ENCODE measurements around the gene HOXB9. TPM values are rescaled to one million over a fixed set of nuclear protein-coding genes. Genes with fewer than 3 reads are reported as not detected.
A peak's percentile ranks its signal among the peaks of the same experiment; 100 is the strongest.

HOXB9 gene
- total and polyA plus RNA-seq, 10 of the 15 experiments (the other 5 are each of a cell fraction or from before 2014, with no cell fraction given), result 0.01 to 0.49 (median 0.09) TPM; not detected in 5

DNA sequence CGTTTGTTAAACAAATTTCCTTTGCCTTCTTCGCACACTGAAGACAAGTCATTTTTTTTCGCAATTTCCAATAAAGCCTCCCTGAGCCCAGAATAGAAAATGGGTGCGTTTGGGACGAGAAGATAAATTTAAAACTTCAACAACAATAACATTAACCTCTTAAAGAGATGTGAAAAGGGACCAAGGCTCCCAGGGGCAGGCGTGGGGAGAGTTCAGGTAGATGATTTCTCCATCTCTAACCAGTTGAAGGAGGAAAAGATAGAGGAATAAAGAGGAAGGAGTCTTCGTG, 46.7 kb downstream of the HOXB9 start:
- no peaks in the 10 kb centered on the region for H3K9me3 ChIP-seq (replicated peaks; ENCODE audit: control insufficient read depth, insufficient read depth, low read length)
- no peaks in the 10 kb centered on the region for H4K20me1 ChIP-seq (ENCODE audit: control insufficient read depth, insufficient read depth)
- H3K36me3 ChIP-seq (ENCODE audit: control insufficient read depth in 2 of 2, insufficient read depth in 2 of 2, low read length in 1 of 2), result no peaks in the 10 kb centered on the region
- ATAC-seq (no peak), DNase-seq (ENCODE audit: low read depth, low spot score) (no peak), FAIRE-seq (no peak)
- ChIA-PET RAD21 (ENCODE audit: unreplicated experiment) (interaction anchor here (0.6 to 2.3 kb wide), 5 partner anchors 82 to 245 kb away, joined by 3 to 8 read pairs (median 3); no protein-coding TSS in a partner anchor), CTCF (interaction anchor here (1.0 to 2.3 kb wide), 4 partner anchors 87 to 317 kb away, joined by 3 to 10 read pairs (median 4); no protein-coding TSS in a partner anchor), SMC1A (ENCODE audit: uncharacterized antibody, unreplicated experiment) (interaction anchor here (0.9 to 2.0 kb wide), 6 partner anchors 76 to 243 kb away, joined by 3 to 6 read pairs (median 4); no protein-coding TSS in a partner anchor), POLR2A (interaction anchor here (0.6 to 0.7 kb wide), 2 partner anchors 98 to 484 kb away, joined by 3 to 5 read pairs; no protein-coding TSS in a partner anchor)
- WGBS (ENCODE audit: insufficient coverage, insufficient replicate concordance, low lambda C conversion rate, missing lambda C conversion rate), result 63% methylated on average over 7 of the region's 7 CpGs
- no peak overlapping the region for H3K27ac ChIP-seq (ENCODE audit: control insufficient read depth, insufficient read depth)
- in situ Hi-C loops (cut with MboI), result no loop called here
- peaks cover 23% of the 10 kb centered on the region for H3K4me1 ChIP-seq (ENCODE audit: control insufficient read depth, insufficient read depth, low read length)
- H3K79me2 ChIP-seq (ENCODE audit: control insufficient read depth, insufficient read depth, low read length), result peaks cover 7% of the 10 kb centered on the region
- H3K4me2 ChIP-seq (ENCODE audit: control insufficient read depth, insufficient read depth), result peak overlapping the region; percentile 48
- intact Hi-C loops (cut with micrococcal nuclease; ENCODE audit: unreplicated experiment), result no loop called here
- H2AFZ ChIP-seq (ENCODE audit: control insufficient read depth, low read depth, low read length), result no peak overlapping the region
- TF ChIP-seq PAX8 (IDR thresholded peaks at IDR 0.05) (0 out of 2 replicates have a peak, but pooled peaks have one; percentile 25), EP300 (IDR thresholded peaks at IDR 0.05; ENCODE audit: borderline replicate concordance in 1 of 2, control insufficient read depth in 1 of 2, low read depth in 2 of 2, low read length in 2 of 2) (no peak)
- peak overlapping the region; percentile 93 for H3K4me3 ChIP-seq
- no peak overlapping the region for H3K9ac ChIP-seq (ENCODE audit: control insufficient read depth, insufficient read depth, low read length)
- no peaks in the 10 kb centered on the region for H3K27me3 ChIP-seq (replicated peaks in 1 of 2; ENCODE audit: control insufficient read depth in 2 of 2, insufficient read depth in 2 of 2, low read length in 1 of 2)
- no TSS peak for BruUV-seq (replicated peaks)

DNA sequence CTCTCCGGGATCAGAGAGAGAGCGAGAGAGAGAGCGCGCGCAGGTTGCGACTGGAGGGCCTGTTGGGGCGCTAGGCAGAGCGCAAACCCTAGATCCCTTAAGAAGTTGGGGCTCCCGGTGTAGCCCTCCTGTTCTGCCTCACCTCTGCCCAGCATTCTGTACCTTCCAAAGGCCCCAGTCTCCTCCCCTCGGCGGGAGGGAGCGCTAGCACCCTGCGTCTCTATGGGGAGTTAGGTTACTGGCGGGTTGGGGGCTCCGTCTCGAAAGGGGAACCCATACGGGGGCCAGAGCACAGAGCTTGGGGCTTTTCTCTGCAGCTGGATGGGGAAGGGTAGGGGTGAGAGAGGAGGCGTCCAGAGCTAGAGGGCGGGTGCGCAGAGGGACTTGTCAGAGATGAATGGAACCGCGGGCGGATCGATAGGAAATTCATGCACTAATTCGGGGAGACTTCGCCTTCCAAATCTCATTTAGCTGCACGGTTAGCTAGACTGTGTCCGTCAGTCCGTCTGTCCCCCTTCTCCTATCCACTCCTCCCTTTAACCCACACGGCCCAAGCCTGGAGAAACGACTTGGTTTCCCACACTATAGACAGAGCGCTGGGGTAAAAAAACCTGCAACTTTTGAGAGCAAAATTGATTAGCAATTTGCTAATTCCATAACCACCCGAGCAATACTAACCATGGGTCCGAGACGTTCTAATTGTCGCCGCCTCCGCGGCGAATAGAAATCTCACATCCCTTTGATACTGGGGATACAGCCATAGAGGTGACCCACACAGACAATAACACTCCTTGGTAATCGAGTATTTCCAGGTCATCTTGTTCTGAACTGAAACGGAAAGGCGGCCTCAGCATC, 47.3 kb downstream of the HOXB9 start:
- FAIRE-seq, result no peak
- Histone ChIP-seq H4K20me1 (ENCODE audit: control insufficient read depth, insufficient read depth) (no peaks in the 10 kb centered on the region), H3K36me3 (ENCODE audit: control insufficient read depth in 2 of 2, insufficient read depth in 2 of 2, low read length in 1 of 2) (no peaks in the 10 kb centered on the region), H3K4me2 (ENCODE audit: control insufficient read depth, insufficient read depth) (peak overlapping the region; percentile 48), H3K4me1 (ENCODE audit: control insufficient read depth, insufficient read depth, low read length) (peaks cover 23% of the 10 kb centered on the region), H3K79me2 (ENCODE audit: control insufficient read depth, insufficient read depth, low read length) (peaks cover 7% of the 10 kb centered on the region), H2AFZ (ENCODE audit: control insufficient read depth, low read depth, low read length) (peak overlapping the region; percentile 78), H3K27ac (ENCODE audit: control insufficient read depth, insufficient read depth) (peak overlapping the region; percentile 29), H3K9ac (ENCODE audit: control insufficient read depth, insufficient read depth, low read length) (peak overlapping the region; percentile 77), H3K4me3 (peak overlapping the region; percentile 93), H3K9me3 (replicated peaks; ENCODE audit: control insufficient read depth, insufficient read depth, low read length) (no peaks in the 10 kb centered on the region), H3K27me3 (replicated peaks in 1 of 2; ENCODE audit: control insufficient read depth in 2 of 2, insufficient read depth in 2 of 2, low read length in 1 of 2) (no peaks in the 10 kb centered on the region)
- DNase-seq (ENCODE audit: low read depth, low spot score), result no peak
- peak; percentile 79 for ATAC-seq
- ChIA-PET POLR2A (no interaction called here), SMC1A (ENCODE audit: uncharacterized antibody, unreplicated experiment) (interaction anchor here (0.9 to 2.7 kb wide), 8 partner anchors 68 to 245 kb away, joined by 3 to 6 read pairs (median 3); no protein-coding TSS in a partner anchor), CTCF (interaction anchor here (1.0 to 2.3 kb wide), 3 partner anchors 86 to 245 kb away, joined by 4 to 10 read pairs (median 4); no protein-coding TSS in a partner anchor), RAD21 (ENCODE audit: unreplicated experiment) (interaction anchor here (0.9 to 2.3 kb wide), 5 partner anchors 82 to 245 kb away, joined by 3 to 8 read pairs (median 4); no protein-coding TSS in a partner anchor)
- in situ Hi-C loops (cut with MboI), result no loop called here
- BruUV-seq (replicated peaks), result TSS peak; percentile 84
- 19% methylated on average over 41 of the region's 43 CpGs for WGBS (ENCODE audit: insufficient coverage, insufficient replicate concordance, low lambda C conversion rate, missing lambda C conversion rate)
- intact Hi-C loops (cut with micrococcal nuclease; ENCODE audit: unreplicated experiment), result no loop called here
- no peak for TF ChIP-seq PAX5 (IDR thresholded peaks at IDR 0.05; ENCODE audit: borderline replicate concordance, low read depth, low read length)
- 0 out of 2 replicates have a peak, but pooled peaks have one; percentile 33 for TF ChIP-seq POLR2A (IDR thresholded peaks at IDR 0.05; ENCODE audit: low read depth, low read length)
- no peak for TF ChIP-seq NR2C2 (IDR thresholded peaks at IDR 0.05; ENCODE audit: borderline replicate concordance, control insufficient read depth, insufficient read length, low read depth)
- 0 out of 2 replicates have a peak, but pooled peaks have one; percentile 14 for TF ChIP-seq IKZF1 (conservative IDR thresholded peaks at IDR 0.05)
- peak; percentile 46; the same call in 1 of the 3 replicates for TF ChIP-seq POU2F2 (IDR thresholded peaks at IDR 0.05; ENCODE audit: borderline replicate concordance, low read depth, low read length)
- TF ChIP-seq RUNX3 (IDR thresholded peaks at IDR 0.05; ENCODE audit: low read length), result no peak
- TF ChIP-seq, protein P1, sequence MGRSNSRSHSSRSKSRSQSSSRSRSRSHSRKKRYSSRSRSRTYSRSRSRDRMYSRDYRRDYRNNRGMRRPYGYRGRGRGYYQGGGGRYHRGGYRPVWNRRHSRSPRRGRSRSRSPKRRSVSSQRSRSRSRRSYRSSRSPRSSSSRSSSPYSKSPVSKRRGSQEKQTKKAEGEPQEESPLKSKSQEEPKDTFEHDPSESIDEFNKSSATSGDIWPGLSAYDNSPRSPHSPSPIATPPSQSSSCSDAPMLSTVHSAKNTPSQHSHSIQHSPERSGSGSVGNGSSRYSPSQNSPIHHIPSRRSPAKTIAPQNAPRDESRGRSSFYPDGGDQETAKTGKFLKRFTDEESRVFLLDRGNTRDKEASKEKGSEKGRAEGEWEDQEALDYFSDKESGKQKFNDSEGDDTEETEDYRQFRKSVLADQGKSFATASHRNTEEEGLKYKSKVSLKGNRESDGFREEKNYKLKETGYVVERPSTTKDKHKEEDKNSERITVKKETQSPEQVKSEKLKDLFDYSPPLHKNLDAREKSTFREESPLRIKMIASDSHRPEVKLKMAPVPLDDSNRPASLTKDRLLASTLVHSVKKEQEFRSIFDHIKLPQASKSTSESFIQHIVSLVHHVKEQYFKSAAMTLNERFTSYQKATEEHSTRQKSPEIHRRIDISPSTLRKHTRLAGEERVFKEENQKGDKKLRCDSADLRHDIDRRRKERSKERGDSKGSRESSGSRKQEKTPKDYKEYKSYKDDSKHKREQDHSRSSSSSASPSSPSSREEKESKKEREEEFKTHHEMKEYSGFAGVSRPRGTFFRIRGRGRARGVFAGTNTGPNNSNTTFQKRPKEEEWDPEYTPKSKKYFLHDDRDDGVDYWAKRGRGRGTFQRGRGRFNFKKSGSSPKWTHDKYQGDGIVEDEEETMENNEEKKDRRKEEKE (IDR thresholded peaks at IDR 0.05), result no peak
- peak; percentile 25 for TF ChIP-seq RAD21 (IDR thresholded peaks at IDR 0.05; ENCODE audit: insufficient read depth, low read depth, low read length)
- TF ChIP-seq, protein P2, sequence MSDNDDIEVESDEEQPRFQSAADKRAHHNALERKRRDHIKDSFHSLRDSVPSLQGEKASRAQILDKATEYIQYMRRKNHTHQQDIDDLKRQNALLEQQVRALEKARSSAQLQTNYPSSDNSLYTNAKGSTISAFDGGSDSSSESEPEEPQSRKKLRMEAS (IDR thresholded peaks at IDR 0.05; ENCODE audit: low read depth, low read length), result no peak
- TF ChIP-seq LARP7 (IDR thresholded peaks at IDR 0.05), result 0 out of 2 replicates have a peak, but pooled peaks have one; percentile 21
- TF ChIP-seq BCL11A (IDR thresholded peaks at IDR 0.05; ENCODE audit: low read depth, low read length), result no peak
